ENCODE measurements around the gene POU6F2.

The POU6F2 gene

GRCh38 chr7:39313974-39314373 lies 336.3 kb downstream of the POU6F2 start:
- H4K20me1 ChIP-seq (ENCODE audit: control insufficient read depth, insufficient read depth, low read depth, low read length), result no peaks in the 10 kb centered on the region
- H3K4me3 ChIP-seq (ENCODE audit: low read length), result no peak overlapping the region
- H3K9me3 ChIP-seq (ENCODE audit: control insufficient read depth, insufficient read depth, low read length), result no peaks in the 10 kb centered on the region
- no peaks in the 10 kb centered on the region for H3K79me2 ChIP-seq (ENCODE audit: control insufficient read depth, low read length)
- no peak overlapping the region for H3K4me2 ChIP-seq (ENCODE audit: low read length)
- no peaks in the 10 kb centered on the region for H3K36me3 ChIP-seq (ENCODE audit: control insufficient read depth, low read length)
- no peak for TF ChIP-seq CTCF (IDR thresholded peaks at IDR 0.05; ENCODE audit: low read depth, low read length, poor library complexity, severe bottlenecking)
- no peak for TF ChIP-seq EZH2phosphoT487 (IDR thresholded peaks at IDR 0.05; ENCODE audit: borderline replicate concordance, low read length)
- no peaks in the 10 kb centered on the region for H3K4me1 ChIP-seq (ENCODE audit: control insufficient read depth, low read length)
- no peaks in the 10 kb centered on the region for H3K9me2 ChIP-seq (replicated peaks; ENCODE audit: control insufficient read depth, low read length)
- no peaks in the 10 kb centered on the region for H3F3A ChIP-seq (ENCODE audit: control insufficient read depth, insufficient read depth)
- peaks cover 9% of the 10 kb centered on the region; the same call in 1 of the 2 replicates for H3K27me3 ChIP-seq (ENCODE audit: control insufficient read depth, low read length)
- no peak overlapping the region for H3K27ac ChIP-seq (ENCODE audit: low read depth, low read length)

- H3K9me3 ChIP-seq (ENCODE audit: control insufficient read depth, insufficient read depth, low read length), result no peaks in the 10 kb centered on the region
- H3K79me2 ChIP-seq (ENCODE audit: control insufficient read depth, low read length), result no peaks in the 10 kb centered on the region
- no peak for TF ChIP-seq CTCF (IDR thresholded peaks at IDR 0.05; ENCODE audit: low read depth, low read length, poor library complexity, severe bottlenecking)
- no peak for TF ChIP-seq EZH2phosphoT487 (IDR thresholded peaks at IDR 0.05; ENCODE audit: borderline replicate concordance, low read length)
- H3K36me3 ChIP-seq (ENCODE audit: control insufficient read depth, low read length), result no peaks in the 10 kb centered on the region
- H3K4me3 ChIP-seq (ENCODE audit: low read length), result no peak overlapping the region
- no peaks in the 10 kb centered on the region for H3K9me2 ChIP-seq (replicated peaks; ENCODE audit: control insufficient read depth, low read length)
- H3K4me2 ChIP-seq (ENCODE audit: low read length), result no peak overlapping the region
- peaks cover 9% of the 10 kb centered on the region; the same call in 1 of the 2 replicates for H3K27me3 ChIP-seq (ENCODE audit: control insufficient read depth, low read length)
- H3F3A ChIP-seq (ENCODE audit: control insufficient read depth, insufficient read depth), result no peaks in the 10 kb centered on the region
- H3K27ac ChIP-seq (ENCODE audit: low read depth, low read length), result no peak overlapping the region
- H3K4me1 ChIP-seq (ENCODE audit: control insufficient read depth, low read length), result peaks cover 9% of the 10 kb centered on the region
- no peaks in the 10 kb centered on the region for H4K20me1 ChIP-seq (ENCODE audit: control insufficient read depth, insufficient read depth, low read depth, low read length)
Observed at GRCh38 chr7:39317107-39317506, 339.4 kb downstream of the POU6F2 start.

- Histone ChIP-seq H3K9me2 (replicated peaks; ENCODE audit: control insufficient read depth, low read length) (no peaks in the 10 kb centered on the region), H3K4me3 (ENCODE audit: low read length) (no peak overlapping the region), H4K20me1 (ENCODE audit: control insufficient read depth, insufficient read depth, low read depth, low read length) (no peaks in the 10 kb centered on the region), H3K79me2 (ENCODE audit: control insufficient read depth, low read length) (no peaks in the 10 kb centered on the region), H3K9me3 (ENCODE audit: control insufficient read depth, insufficient read depth, low read length) (no peaks in the 10 kb centered on the region), H3K27me3 (ENCODE audit: control insufficient read depth, low read length) (peaks cover 6% of the 10 kb centered on the region; the same call in 1 of the 2 replicates), H3K4me1 (ENCODE audit: control insufficient read depth, low read length) (peaks cover 17% of the 10 kb centered on the region), H3K36me3 (ENCODE audit: control insufficient read depth, low read length) (no peaks in the 10 kb centered on the region), H3F3A (ENCODE audit: control insufficient read depth, insufficient read depth) (no peaks in the 10 kb centered on the region), H3K27ac (ENCODE audit: low read depth, low read length) (no peak overlapping the region), H3K4me2 (ENCODE audit: low read length) (no peak overlapping the region)
- no peak for TF ChIP-seq CTCF (IDR thresholded peaks at IDR 0.05; ENCODE audit: low read depth, low read length, poor library complexity, severe bottlenecking)
- TF ChIP-seq EZH2phosphoT487 (IDR thresholded peaks at IDR 0.05; ENCODE audit: borderline replicate concordance, low read length), result no peak
Observed at GRCh38 chr7:39317896-39318295, 340.2 kb downstream of the POU6F2 start.

All from DOHH2 (cell line).